ENCODE results near the gene PROSER3. TPM values are rescaled to one million over a fixed set of nuclear protein-coding genes. Genes with fewer than 3 reads are reported as not detected.

Gene PROSER3
- total and polyA plus RNA-seq, 9 of the 15 experiments (the other 6 are each of a cell fraction or from before 2014, with no cell fraction given) = 1.0 to 39.5 (median 5.1) TPM

GRCh38 chr19:35716801-35717664 lies 40.9 kb upstream of the PROSER3 start (continued):
- TF ChIP-seq ZNF592 (IDR thresholded peaks at IDR 0.05) (peak; percentile 18; the same call in 1 of the 2 replicates), CXXC5 (CRISPR knock-in tag; IDR thresholded peaks at IDR 0.05) (0 out of 2 replicates have a peak, but pooled peaks have one; percentile 72), CBX3 (IDR thresholded peaks at IDR 0.05; ENCODE audit: borderline replicate concordance in 1 of 2, low read length in 2 of 2) (0 out of 3 replicates have a peak, but pooled peaks of 1 of the 2 experiments have one; percentile 35), FIP1L1 (IDR thresholded peaks at IDR 0.05; ENCODE audit: low read depth, low read length, poor library complexity, severe bottlenecking) (peak; percentile 54), MAFF (IDR thresholded peaks at IDR 0.05; ENCODE audit: low read length) (no peak), KLF10 (CRISPR knock-in tag; IDR thresholded peaks at IDR 0.05) (no peak), NCOR1 (IDR thresholded peaks at IDR 0.05) (no peak), HCFC1 (IDR thresholded peaks at IDR 0.05; ENCODE audit: low read depth, low read length) (peak; percentile 94), RAD21 (CRISPR knock-in tag; conservative IDR thresholded peaks at IDR 0.05 in 1 of 2, IDR thresholded peaks at IDR 0.05 in 1 of 2) (peak; percentile 89 to 94), ZNF197 (CRISPR knock-in tag; IDR thresholded peaks at IDR 0.05; ENCODE audit: low read depth) (peak; percentile 78; the same call in 1 of the 2 replicates), GTF2B (IDR thresholded peaks at IDR 0.05; ENCODE audit: extremely low read depth, insufficient read length) (no peak), HDAC2 (IDR thresholded peaks at IDR 0.05) (peak; percentile 80; the same call in 1 of the 2 replicates), EZH2 (IDR thresholded peaks at IDR 0.05; ENCODE audit: borderline replicate concordance, low read depth, low read length) (no peak), CCAR2 (IDR thresholded peaks at IDR 0.05; ENCODE audit: low read depth, low read length) (no peak), ETV6 (IDR thresholded peaks at IDR 0.05; ENCODE audit: borderline replicate concordance in 1 of 2, low read depth in 2 of 2, low read length in 1 of 2) (no peak), ETV6 (CRISPR knock-in tag; IDR thresholded peaks at IDR 0.05; ENCODE audit: borderline replicate concordance) (no peak), ZNF436 (CRISPR knock-in tag; IDR thresholded peaks at IDR 0.05) (no peak), ZBTB43 (CRISPR knock-in tag; IDR thresholded peaks at IDR 0.05) (no peak), ATF7 (IDR thresholded peaks at IDR 0.05) (peak; percentile 21; the same call in 1 of the 2 replicates), CTBP1 (IDR thresholded peaks at IDR 0.05; ENCODE audit: borderline replicate concordance) (peak; percentile 81; the same call in 1 of the 2 replicates), PURB (CRISPR knock-in tag; IDR thresholded peaks at IDR 0.05; ENCODE audit: low read depth) (no peak), SETDB1 (IDR thresholded peaks at IDR 0.05; ENCODE audit: low read length) (no peak)

All from K562 (cell line).